Subcutaneous adipose tissue (tissue), 4 donors: ENCODE results near the gene TCP11L2. TPM values are rescaled to one million over a fixed set of nuclear protein-coding genes. Genes with fewer than 3 reads are reported as not detected.

ENCODE experiments used
- CTCF ChIP-seq: fragments of 450-650 bp; IDR thresholded peaks from one replicate; pipeline ENCODE4 v1.5.1; 2016; ENCODE audit warnings: low read depth, mild to moderate bottlenecking, control low read depth, antibody characterized with exemption, moderate library complexity
- total RNA-seq, 4 donors: library from RNA; depleted of rRNA; stranded (reverse); fragments of >200 nt; gene quantifications; one replicate each; pipeline ENCODE4 v1.1.0, GENCODE V29; 2016

TCP11L2 gene
- total RNA-seq, 4 donors from 2014 or later, result 25.2 to 48.8 (median 38.8) TPM

DNA sequence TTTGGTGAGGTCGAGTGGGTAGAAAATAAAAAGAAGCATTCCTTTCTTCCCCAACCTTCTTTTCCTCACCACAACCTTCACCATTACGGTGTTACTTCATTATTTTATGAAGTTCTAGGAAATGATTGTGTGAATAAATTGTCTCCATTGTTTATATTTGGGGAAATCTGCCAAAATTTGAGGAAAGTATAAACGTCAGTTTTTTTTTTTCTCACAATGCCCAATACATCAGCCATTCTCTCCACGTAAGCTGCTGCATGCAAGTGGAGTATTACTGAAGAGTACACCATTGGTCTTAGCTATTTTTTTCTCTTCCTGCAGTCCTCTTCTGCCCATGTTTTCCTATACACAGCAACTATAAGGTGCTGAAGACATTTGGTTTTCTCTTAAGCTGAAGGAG, 45.9 kb downstream of the TCP11L2 start:
- TF ChIP-seq CTCF, result no peak

DNA sequence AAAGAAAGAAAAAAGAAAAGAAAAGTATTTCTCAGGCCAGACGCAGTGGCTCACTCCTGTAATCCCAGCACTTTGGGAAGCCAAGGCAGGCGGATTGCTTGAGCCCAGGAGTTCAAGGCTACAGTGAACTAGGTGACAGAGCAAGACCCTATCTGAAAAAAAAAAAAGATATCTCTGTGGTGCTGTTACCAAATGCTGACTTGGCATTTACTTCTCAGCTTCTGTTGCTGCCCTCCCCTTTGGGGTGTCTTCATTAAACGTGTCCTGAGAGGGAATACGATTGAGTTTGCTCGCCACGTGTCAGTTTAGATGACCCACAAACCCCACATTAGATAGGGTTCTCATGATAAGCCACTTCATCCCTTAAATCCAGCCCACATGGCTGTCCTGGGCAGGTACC, 50.6 kb downstream of the TCP11L2 start:
- no peak for TF ChIP-seq CTCF

DNA sequence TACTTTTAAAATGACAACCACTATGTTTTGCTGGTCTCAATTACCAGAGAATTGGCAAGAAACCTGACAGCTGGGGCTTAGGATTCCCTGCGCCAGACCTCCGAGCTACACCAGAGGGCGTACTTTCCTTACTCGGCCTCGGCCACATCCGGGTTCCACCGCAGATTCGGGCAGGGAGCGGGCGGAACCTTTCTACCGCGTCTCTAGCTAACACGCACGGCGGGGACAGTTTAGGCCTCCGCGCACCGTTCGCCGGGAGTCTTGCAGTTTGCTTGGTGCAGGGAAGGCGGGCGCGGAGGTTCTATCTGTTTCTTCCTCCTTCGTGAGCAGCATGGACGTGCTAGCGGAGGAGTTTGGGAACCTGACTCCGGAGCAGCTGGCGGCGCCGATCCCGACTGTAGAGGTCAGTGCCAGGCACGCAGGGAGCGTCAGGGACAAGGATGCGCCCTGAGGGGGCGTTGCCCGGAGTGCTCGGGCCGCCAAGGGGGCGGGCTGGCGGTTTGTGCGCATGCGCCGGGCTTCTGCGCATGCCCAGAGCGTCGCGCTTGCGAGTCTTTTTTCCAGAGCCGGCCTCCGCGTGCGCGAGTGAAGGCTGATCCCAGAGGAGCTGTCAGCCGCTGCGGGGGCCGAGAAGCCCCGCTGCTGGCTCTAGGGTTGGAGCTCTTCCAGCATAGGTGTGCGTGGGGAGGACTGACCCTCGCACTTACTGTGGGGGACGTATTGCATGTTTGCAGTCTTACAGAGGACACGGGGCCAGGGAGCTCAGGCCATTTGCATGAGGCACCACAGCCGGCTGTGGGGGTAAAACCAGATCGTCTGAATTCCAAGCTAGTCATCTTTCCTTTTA, 55.2 kb downstream of the TCP11L2 start, which contains the start of gene POLR3B:
TSS of gene POLR3B (plus strand) at position 200 of the 847 bp plus-strand sequence. CDS start at position 332, 132 bp downstream.
- TF ChIP-seq CTCF, result no peak

- TF ChIP-seq CTCF, result no peak
Observed at GRCh38 chr12:106358396-106359241, 56.1 kb downstream of the TCP11L2 start.

DNA sequence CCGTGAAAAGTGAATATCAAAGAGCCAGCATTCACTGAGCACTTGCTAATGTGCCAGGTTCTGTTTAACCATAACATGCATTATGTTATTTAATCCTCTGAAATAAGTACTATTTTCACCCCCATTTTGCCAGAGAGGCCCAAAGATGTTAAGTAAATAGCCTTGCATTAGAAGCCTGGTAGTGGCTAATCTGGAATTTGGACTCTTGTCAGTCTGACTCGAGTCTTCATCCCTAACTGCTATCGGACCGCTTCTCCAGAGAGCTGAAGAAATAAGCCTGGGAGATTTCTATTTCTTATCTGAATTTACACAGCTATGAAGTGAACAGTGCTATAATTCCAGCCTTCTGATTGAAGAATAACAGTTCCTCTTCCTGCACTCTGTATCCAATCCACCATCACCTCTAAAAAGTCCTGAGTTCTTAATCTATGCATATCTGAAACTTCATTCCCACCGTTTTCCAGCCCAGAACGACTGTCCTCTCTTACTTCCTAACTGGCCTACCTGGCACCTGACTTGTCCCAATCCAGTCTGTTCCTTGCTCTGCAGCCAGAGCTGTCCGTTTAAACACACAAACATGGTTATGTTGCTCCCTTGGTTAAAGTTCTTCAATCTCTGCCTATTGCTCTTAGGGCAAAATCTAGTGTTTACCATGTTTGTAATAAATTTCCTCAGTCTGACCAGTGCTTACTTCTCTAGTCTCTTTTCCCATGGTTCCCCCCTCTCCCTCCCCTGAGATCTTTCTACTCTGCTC, 57.3 kb downstream of the TCP11L2 start:
- no peak for TF ChIP-seq CTCF

GRCh38 chr12:106360400-106360994, 58.0 kb downstream of the TCP11L2 start:
- TF ChIP-seq CTCF, result no peak
